Measurements from ENCODE around the gene SDR42E2. TPM values are rescaled to one million over a fixed set of nuclear protein-coding genes. Genes with fewer than 3 reads are reported as not detected.
"Not testable (repeated sequence)": the region's sequence is repeated elsewhere in the genome, so short reads cannot be mapped to it uniquely, and the experiment has no call there.

Gene SDR42E2
- total and polyA plus RNA-seq, 10 donors = 0.09 to 0.24 (median 0.14) TPM; not detected in 5

GRCh38 chr16:22165508-22166285 lies 3.4 kb downstream of the SDR42E2 start:
- 66 to 93% (median 91%) methylated on average over 7 to 16 of the region's 16 CpGs for WGBS, 5 donors
- H3K36me3 ChIP-seq = no peaks in the 10 kb centered on the region
- peaks cover 0 to 2% (median 0%) of the 10 kb centered on the region in 8 donors for H3K9me3 ChIP-seq
- intact Hi-C loops (cut with DNase I; ENCODE audit: low total_unique reads) = no loop called here
- peaks cover 0 to 13% (median 9%) of the 10 kb centered on the region in 6 donors for H3K4me1 ChIP-seq
- TF ChIP-seq POLR2A (IDR thresholded peaks at IDR 0.05) (no peak), CTCF (IDR thresholded peaks at IDR 0.05 in 8 of 11, conservative IDR thresholded peaks at IDR 0.05 in 3 of 11) (no peak)
- H3K4me3 ChIP-seq = no peak overlapping the region
- no peak overlapping the region for H3K27ac ChIP-seq
- DNase-seq = no peak
- H3K27me3 ChIP-seq (replicated peaks in 1 of 7) = peaks cover 4 to 29% (median 13%) of the 10 kb centered on the region in 7 donors

DNA sequence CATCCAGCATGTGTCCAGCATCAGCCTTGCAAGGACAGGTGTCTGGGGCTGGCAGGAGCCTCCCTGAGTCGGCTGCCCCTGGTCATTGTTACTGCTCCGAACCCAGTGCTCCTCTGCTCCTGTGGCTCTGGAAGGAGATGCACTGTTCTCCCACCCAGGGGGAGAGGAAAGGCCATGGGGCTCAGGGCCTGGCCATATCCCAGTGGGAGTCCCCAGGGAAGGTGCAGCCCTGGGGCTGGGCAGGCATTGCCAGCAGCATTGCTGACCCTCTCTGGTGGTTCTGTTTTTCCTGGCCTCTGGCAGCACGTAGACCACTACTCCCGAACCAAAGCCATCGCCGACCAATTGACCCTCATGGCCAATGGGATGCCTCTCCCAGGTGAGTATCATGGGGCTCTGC lies 9.6 kb downstream of the SDR42E2 start:
- Histone ChIP-seq H3K4me3 (no peak overlapping the region), H3K27ac (no peak overlapping the region), H3K4me1 (no peaks in the 10 kb centered on the region), H3K27me3 (replicated peaks in 1 of 7) (no peaks in the 10 kb centered on the region), H3K9me3 (no peaks in the 10 kb centered on the region), H3K36me3 (no peaks in the 10 kb centered on the region)
- 92 to 100% (median 96%) methylated on average over 4 to 6 of the region's 6 CpGs for WGBS, 5 donors
- no peak for DNase-seq
- intact Hi-C loops (cut with DNase I; ENCODE audit: low total_unique reads) = no loop called here
- no peak for TF ChIP-seq POLR2AphosphoS5 (IDR thresholded peaks at IDR 0.05)

DNA sequence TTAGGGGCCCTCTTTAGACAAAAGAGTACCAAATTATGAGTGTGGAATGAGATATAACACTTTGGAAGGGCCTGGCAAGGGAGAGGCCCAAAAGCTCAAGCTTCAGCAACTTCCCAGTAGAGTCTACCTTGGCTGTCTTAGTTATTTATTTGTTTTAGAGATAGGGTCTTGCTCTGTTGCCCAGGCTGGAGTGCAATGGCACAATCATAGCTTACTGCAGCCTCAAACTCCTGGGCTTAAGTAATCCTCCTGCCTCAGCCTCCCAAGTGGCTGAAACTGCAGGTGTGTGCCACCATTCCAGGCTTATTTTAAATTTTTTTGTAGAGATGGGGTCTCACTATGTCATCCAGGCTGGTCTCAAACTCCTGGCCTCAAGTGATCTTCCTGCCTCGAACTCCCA lies 10.3 kb downstream of the SDR42E2 start:
- H3K4me3 ChIP-seq; DNase-seq; H3K36me3 ChIP-seq; intact Hi-C loops (cut with DNase I; ENCODE audit: low total_unique reads); H3K4me1 ChIP-seq; H3K9me3 ChIP-seq; H3K27me3 ChIP-seq (replicated peaks in 1 of 7); H3K27ac ChIP-seq: not testable (repeated sequence)
- WGBS, 5 donors = 73 to 95% (median 90%) methylated on average over 1 of the region's 1 CpG

GRCh38 chr16:22174642-22175041 lies 12.3 kb downstream of the SDR42E2 start:
- H3K36me3 ChIP-seq = no peaks in the 10 kb centered on the region
- H3K27me3 ChIP-seq (replicated peaks in 1 of 7) = no peaks in the 10 kb centered on the region
- no peaks in the 10 kb centered on the region for H3K4me1 ChIP-seq
- TF ChIP-seq POLR2A (IDR thresholded peaks at IDR 0.05) = no peak
- no peak for TF ChIP-seq POLR2AphosphoS5 (IDR thresholded peaks at IDR 0.05)
- TF ChIP-seq CTCF (IDR thresholded peaks at IDR 0.05 in 8 of 11, conservative IDR thresholded peaks at IDR 0.05 in 3 of 11) = no peak
- DNase-seq = no peak
- H3K27ac ChIP-seq = no peak overlapping the region
- H3K9me3 ChIP-seq = no peaks in the 10 kb centered on the region
- intact Hi-C loops (cut with DNase I; ENCODE audit: low total_unique reads) = no loop called here
- WGBS, 5 donors = 49 to 68% (median 58%) methylated on average over 9 of the region's 9 CpGs
- no peak overlapping the region for H3K4me3 ChIP-seq

DNA sequence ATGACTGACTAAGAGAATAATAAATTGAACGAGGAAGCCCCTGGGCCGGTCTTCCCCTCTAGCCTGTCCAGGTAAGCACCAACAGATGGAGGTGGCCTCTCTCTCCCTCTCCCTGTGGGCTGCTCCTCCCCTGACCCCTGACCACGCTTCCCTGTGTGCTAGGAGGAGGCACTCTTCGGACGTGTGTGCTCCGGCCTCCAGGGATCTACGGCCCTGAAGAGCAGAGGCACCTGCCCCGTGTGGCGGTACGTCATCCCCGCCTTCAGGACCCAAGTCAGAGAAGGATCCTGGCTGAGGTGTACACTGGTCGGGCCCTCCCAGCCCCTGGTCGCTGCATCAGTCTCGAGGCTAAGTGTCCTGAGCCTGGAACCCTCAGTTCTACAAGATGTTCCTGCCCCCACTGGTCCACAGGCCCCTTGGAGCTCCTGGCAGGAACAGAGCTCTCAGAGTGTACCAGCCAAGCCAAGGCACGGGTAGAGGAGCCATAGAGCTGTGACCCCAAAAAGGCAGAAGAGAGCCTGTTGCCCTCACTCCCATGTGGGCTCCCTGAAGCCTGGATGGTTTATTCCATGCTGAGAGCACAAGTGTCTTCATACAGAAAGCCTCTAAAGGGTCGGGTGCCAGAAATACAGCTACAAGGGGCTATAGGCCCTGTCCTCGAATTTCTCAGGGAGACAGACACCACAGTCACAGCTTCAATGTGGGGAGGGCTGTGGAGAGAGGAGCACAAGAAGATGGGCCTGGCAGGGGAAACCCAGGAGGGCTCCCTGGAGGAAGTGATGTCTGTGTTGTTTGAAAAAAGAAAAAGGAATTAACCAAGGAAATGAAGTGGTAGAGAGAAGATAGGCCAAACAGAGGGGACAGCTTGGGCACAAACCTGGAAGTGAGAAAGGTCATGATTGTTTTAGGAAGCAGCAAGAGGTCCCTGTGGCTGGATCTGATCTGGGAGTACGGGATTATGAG lies 15.9 kb downstream of the SDR42E2 start:
- no peak for DNase-seq
- 81 to 88% (median 85%) methylated on average over 12 to 18 of the region's 18 CpGs for WGBS, 5 donors
- Histone ChIP-seq H3K4me1 (no peaks in the 10 kb centered on the region), H3K4me3 (no peak overlapping the region), H3K27ac (no peak overlapping the region), H3K9me3 (no peaks in the 10 kb centered on the region), H3K27me3 (replicated peaks in 1 of 7) (no peaks in the 10 kb centered on the region), H3K36me3 (no peaks in the 10 kb centered on the region)
- intact Hi-C loops (cut with DNase I; ENCODE audit: low total_unique reads) = no loop called here
- TF ChIP-seq CTCF (IDR thresholded peaks at IDR 0.05 in 8 of 11, conservative IDR thresholded peaks at IDR 0.05 in 3 of 11) (no peak), POLR2A (IDR thresholded peaks at IDR 0.05) (no peak), POLR2AphosphoS5 (IDR thresholded peaks at IDR 0.05) (no peak)

All from spleen (tissue), 11 donors.